Stimulated activated CD8-positive, alpha-beta memory T cell treated with anti-CD3 and anti-CD28 coated beads, Interleukin-15, amount 100 ng/mL, for 4 hours (primary cell): Measurements from ENCODE around the gene EBLN2.

Experiments used
- DNase-seq, 2 donors: peaks; one replicate each; pipeline ENCODE4 v3.0.0-alpha.2; 2020; ENCODE audit warnings: low read depth in 2 of 2

The EBLN2 gene

DNA sequence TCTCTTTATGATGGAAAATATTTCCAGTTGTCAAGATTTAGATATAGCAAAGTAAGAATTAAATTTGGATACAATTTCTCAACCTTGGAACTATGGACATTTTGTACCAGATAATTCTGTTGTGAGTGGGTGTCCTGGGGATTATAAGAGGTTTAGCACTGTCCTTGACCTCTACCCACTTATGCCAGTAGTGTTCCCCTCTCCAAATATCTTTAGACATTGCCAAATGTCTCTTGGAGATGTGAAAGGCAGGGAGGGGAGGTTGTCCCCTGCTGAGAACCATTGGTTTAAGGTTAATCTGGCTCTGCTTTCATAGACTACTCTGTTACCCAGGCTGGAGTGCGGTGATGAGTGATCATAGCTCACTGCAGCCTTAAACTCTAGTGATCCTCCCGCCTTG is at the start of gene EBLN2:
Gene EBLN2, plus strand, starts transcription at position 244 of the 400 bp plus-strand sequence. CDS start 423 bp downstream, outside the sequence.
- no peak for DNase-seq

DNA sequence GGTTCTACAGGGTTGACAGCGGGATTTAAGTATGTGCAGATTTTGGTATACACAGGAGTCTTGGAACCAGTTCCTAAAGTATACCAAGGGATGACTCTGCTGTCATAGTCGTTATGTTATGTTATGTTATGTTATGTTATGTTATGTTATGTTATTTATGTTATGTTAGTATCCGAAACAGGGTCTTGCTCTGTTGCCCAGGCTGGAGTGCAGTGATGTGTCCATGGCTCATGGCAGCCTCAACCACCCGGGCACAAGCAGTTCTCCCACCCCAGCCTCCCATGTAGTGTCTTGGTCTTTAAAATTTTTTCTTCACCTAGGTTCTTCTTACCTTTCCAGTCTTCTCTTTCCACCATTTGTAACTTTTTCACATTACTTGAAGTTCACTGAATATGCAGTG is 43.2 kb upstream of the EBLN2 start:
- DNase-seq, result no peak

DNA sequence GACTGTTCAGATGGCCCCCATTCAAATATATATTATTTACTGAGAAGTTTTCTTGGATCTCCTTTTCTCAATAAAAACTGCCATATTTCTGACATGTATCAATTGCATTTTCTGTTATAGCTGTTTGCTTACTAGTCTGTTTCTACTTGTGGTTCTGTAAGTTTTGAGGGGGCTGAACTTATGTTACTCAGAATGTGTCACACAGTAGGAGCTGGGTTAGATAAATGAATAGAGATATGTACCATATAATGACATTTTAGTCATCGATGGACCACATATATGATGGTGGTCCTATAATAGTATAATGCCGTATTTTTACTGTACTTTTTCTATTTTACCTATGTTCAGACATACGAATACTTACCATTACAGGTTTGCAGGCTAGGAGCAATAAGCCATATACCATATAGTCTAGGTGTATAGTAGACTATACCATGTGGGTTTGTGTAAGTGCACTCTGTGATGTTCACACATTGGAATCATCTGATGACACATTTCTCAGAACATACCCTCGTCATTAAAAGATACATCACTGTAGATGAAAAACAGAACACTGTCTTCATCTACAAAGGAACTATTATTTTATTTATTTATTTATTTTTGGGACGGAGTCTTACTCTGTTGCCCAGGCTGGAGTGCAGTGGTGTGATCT is 42.5 kb upstream of the EBLN2 start:
- DNase-seq, result no peak

DNA sequence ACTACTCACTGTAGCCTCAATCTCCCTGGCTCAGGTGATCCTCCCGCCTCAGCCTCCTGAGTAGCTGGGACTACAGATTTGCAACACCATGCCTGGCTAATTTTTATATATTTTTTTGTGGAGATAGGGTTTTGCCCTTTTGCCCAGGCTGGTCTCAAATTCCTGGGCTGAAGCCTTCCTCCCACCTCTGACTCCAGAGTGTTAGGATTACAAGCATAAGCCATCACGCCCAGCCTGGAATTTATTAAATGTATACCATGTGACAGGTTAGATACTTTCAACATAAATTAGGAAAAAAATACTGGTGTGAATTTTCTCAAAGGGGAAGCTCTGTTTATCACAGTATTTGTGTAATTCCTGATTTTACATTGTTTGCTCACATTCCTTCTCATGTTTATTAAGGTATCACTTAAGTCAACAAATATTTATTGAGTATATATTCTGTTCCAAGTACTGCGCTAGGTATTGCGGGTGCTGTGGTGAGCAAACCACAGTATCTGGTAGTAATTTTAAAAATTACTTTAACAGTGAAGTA is 40.1 kb upstream of the EBLN2 start:
- no peak for DNase-seq

DNA sequence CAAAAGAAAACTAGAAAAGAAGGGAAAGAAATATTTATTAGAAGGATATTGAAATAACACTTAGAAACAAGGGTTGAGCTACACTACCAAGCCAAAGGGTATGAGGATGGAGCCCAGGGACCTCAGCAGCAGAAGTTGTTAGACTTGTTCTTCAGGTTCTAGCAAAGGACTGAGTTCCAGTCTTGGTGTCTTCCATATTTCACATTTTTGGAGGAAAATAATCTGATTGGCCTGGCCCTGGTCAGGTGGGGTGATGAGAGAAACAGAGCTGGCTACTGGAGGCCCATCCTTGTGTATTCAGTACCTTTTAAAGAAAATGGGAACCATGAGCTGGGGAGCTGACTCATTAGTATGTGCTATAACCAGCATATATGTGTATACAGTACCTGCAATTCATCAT is 36.6 kb upstream of the EBLN2 start:
- DNase-seq, result no peak

DNA sequence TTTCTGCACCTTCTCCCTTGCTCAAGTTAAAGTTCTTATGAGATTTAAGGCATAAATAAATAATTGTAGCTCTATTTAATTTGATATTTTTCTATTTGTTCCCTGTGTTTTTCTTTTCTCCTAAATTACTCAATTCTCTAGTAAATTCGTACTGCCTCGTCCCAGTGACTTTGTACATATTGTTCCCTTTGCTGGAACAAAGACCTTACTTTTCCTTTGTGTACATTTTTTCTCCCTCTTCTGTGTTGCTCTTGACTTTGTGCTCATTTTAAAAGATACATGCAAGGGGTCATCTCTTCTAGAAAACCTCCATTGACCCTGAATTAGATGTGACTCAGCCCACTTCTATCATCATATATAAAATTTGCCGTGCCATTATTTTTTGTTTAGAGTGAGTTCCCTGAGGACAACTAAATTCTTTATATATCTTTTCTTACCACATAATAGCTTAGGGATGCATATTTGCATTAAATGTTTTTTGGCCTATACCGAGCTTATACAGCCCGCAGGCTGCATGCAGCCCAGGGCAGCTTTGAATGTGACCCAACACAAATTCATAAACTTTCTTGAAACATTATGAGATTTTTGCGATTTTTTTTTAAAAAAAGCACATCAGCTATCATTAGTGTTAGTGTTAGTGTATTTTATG is 35.2 kb upstream of the EBLN2 start:
- no peak for DNase-seq

DNA sequence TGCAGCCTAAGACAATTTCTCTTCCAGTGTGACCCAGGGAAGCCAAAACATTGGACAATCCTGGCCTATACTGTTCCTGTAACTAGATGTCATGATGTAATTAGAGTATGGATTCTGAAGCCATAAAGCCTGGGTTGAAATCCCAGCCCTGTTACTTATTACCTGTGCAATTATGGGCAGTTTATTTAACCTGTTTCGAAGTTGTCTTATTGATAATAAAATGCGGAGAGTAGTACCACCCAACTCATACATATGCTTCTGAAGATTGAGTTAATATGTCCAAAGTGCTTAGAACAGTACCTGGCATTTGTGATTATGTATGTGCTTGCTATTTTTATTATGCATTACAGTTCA is 34.7 kb upstream of the EBLN2 start:
- no peak for DNase-seq

DNA sequence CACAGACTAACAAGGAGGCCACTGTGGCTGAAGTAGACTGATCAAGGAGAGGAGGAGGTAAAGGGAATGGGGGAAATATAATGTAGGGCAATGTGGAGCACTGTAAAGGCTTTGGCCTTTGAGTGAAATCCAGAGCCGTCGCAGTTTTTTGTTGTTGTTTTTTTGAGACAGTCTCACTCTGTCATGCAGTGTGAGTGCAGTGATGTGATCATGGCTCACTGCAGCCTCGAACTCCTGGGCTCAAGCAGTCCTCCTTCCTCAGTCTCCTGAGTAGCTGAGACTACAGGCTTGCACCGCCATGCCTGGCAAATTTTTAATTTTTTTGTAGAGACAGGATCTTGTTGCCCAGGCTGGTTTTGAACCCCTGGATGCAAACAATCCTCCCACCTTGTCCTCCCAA is 32.7 kb upstream of the EBLN2 start:
- DNase-seq, result no peak

DNA sequence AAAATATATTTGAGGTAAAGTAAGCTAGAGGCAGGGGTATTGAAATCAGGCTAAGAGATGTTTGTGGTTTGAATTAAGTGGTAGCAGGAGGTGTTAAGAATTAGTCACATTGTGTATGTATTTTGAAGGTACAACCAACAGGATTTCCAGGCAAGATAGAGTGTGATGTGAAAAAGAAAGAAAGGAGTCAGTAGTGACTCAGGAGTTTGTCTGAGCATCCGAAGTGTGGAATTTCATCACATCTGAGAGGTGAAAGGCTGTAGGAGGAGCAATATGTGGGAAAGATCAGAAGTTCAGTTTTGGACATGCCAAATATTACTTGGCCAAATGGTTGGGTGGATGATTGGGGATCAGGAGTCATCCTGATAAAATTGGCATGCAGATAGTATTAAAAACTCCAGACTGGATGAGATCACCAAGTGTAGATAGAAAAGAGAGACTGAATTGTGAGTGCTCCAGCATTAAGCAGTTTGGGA is 32.1 kb upstream of the EBLN2 start:
- DNase-seq, result no peak

DNA sequence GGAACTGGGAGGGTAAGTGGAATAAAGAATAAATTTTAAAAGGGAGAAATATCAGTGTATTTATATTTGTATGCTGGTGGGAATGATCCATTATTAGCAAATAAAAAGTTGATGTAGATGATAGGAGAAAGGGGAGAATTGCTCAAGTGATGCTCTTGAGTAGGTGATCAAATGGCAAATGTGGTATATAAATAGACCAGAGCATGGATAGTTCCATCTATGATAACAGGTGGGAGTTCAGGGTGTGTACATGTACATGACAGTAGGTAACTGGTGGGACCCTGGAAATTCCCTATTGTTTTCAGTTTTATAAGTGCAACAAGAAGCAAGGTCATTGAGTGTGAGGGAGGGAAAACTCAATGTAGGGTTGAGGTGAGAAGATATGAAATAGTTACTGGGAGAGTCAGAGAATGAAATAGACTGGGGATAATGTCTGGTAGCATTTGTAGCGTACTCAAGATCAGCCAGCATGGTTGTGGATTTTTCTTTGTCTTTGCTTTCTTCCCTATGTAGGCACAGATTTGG is 31.3 kb upstream of the EBLN2 start:
- DNase-seq, result no peak

DNA sequence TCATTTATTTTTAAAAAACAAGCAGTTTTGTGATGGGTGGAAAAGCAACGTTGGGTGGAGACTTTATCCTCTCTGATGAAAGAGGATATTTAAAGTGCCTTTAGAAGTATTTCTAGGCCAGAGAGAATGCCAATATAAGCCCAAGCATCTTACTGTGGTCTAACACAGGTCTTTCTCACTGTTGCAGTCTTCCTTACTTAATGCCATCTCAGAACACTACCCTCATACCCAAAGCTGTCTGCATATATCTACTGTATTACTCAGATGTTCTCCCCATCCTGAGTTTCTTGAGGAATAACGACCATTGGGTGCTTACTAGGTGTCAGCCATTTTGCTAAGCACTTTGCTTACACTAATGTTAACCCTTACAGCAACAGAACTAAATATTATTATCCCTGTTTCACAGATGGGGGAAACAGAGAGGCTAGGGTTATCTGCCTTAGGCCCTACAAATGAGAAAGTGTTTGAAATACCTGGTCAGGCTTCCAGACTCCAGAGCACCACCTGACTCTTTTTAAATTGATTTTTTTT is 29.8 kb upstream of the EBLN2 start:
- no peak for DNase-seq

DNA sequence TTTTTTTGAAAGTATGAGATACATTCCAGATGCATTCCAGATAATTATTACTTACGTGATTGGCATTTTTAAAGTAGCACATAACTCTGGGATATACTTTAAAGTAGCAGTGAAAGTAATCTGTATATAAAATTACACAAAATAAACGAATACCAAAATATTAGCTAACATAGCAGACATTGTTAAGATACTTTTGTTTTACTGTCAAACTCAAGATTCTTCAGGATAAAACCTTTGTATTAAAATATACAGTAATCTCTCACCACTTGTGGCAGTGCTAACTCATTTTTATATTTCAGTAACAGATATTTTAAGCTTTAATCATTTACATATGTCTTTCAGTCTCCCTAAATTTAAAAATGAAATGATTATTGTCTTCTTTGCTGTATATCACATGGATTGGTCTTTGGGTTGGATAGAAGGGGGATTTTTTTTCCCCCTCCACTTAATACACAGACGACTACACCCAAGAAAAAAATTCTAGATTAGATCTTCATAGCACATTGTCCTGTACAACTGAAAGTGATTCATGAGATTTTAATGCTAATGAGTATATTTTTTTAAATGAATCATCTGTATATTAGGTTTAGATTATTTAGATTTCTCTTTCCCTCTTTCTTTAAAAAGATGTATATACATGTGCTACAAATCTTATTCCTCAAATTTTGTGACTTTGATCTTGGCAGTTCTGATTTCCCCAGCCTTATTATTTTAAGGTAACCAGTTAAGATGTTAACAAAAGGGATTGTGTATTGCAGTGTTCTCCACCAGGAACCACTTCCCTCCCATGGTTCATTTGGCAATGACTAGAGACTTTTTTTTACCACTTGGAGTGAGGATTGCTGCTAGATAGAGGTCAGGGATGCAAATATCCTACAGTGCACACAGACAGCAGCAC is 24.5 kb upstream of the EBLN2 start:
- DNase-seq, result no peak

DNA sequence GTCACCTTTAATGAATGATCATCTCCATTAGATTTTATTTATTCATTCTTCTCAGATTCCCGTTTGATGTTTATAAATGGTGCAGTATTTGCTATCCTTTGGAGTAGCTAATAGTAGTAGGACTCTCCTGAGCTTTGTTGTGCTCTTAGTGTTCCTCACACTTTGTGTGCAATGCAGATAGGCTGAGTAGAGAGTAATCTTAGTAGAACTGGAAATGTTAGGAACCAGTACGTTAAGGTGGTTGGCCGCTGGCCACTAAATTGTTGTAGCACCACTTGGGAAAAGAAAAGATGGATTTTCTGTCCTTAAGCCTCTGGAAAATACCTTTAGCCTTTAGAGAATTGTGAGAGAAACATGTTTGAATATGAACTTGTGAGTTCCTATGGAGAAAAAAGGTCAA is 19.9 kb upstream of the EBLN2 start:
- no peak for DNase-seq

DNA sequence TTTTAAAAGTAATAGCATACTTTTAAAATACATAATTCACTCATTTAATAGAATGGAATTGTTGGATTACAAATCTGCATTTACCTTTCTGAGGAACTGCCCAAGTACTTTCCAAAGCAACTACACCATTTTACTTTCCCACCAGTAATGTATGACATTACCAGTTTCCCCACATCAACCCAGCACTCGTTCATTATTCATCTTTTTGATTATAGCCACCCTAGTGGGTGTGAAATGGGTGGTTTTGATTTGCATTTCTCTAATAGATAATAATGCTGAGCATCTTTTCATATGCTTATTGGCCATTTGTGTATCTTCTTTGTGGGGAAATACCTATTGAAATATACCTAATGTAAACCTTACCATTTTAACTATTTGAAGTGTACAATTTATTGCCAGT is 18.0 kb upstream of the EBLN2 start:
- no peak for DNase-seq

DNA sequence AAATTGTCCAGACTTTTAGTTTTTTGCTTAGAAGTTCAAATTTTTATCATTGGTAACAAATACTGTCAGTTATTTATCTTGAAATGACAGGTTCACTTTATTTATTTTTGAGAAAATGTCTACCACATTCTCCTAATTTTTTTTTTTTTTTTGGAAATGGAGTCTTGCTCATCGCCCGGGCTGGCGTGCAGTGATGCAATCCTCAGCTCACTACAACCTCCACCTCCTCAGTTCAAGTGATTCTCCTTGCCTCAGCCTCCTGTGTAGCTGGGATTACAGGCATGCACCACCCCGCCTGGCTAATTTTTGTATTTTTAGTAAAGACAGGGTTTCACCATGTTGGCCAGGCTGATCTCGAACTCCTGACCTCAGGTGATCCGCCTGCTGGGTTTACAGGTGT is 16.1 kb upstream of the EBLN2 start:
- no peak for DNase-seq

DNA sequence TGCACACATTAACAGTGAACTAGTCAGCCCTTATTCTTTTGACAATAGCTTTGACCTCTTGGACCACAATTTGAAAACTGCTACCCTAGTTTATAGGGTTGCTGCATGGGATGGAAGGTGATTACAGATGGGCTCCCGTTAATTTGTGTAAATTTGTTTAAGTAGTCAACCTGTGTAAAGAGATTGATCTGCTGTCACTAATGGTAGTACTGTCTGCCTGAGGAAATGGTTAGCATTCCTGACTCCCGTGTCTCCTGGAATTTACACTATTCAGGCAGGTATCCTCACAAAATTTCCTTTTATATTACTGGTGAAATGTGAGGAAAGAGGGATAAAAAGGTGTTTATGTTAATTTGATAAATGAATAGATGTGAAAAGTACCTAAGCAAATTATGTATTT is 15.3 kb upstream of the EBLN2 start:
- DNase-seq, result no peak

DNA sequence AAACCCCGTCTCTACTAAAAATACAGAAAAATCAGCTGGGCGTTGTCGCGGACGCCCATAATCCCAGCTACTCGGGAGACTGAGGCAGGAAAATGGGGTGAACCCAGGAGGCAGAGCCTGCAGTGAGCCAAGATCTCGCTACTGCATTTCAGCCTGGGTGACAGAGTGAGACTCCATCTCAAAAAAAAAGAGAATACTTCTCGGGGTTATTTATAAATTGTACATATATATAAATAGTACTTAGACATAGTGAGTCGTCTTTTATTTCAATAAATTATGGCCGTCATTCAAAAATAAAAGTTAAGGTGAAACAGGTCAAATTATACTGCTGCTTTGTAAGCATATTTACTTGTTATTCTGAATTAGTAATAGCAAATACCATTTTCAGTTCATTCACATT is 12.1 kb upstream of the EBLN2 start:
- DNase-seq, result no peak

DNA sequence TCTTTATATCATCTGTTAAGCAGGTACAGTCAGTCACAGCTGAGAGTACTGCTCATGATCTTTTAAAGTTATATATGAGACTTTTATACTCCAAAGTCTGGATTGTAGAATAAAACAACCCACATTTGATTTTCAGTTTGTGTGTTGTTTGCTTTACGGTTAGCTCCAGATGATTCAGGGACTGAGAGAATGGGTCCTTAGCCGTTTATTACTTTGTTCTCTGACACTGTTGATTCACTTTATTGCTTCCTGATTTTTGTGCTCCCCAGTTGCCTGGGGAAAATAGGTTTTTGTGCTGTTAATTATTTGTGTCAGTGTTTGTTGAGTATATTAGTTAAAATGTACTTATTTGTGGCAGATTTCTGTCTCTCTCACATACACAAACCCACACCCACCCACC is 8.6 kb upstream of the EBLN2 start:
- no peak for DNase-seq

DNA sequence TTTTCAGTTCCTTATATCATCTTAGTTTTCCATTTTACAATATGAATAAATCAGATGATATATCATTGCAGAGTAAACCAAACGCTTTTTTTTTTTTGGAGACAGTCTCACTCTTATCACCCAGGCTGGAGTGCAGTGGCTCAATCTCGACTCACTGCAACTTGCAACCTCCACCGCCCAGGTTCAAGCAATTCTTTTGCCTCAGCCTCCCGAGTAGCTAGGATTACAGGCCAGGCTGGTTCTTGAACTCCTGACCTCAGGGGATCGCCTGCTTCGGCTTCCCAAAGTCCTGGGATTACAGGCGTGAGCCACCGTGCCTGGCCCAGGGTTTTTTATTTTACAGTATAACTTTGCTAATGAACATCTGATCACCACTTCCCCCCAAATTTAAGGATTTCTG is 5.9 kb upstream of the EBLN2 start:
- no peak for DNase-seq

DNA sequence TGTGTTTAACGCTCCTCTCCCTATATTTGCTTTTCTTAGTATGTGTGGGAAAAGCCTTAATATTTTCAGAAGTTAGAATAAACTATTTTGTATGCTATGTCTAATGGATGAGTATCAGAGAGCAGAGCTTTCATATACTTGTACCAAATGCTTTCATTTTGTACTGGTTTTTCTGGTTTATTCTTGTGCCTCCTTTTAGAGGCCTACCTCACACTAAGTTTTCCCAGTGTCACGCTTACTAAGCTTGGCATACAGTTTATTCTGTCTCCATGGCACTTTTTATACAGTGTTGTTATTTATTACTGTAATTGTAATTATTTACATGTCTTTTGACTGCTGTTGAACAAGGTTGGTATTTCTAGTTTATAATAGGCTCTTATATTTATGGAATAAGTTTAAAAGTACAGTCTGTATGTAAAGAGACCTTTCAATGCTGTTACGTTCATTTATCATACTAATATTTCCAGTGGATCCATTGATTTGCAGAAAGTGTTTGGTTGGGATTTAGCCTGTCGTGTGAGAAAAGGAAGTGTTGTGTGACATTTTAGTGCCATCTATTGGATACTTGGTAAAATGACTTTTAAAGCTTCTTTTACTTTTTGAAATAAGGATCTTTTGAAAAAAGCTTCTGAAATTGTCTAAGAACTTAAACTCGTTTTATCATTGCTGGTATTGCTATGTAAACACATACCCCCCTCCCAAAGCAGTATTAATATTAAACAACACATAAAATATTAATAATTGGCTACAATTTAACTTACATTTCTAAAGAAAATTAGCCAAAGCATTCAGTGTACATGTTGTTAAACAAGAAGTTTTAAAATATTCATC is 5.2 kb upstream of the EBLN2 start:
- no peak for DNase-seq

DNA sequence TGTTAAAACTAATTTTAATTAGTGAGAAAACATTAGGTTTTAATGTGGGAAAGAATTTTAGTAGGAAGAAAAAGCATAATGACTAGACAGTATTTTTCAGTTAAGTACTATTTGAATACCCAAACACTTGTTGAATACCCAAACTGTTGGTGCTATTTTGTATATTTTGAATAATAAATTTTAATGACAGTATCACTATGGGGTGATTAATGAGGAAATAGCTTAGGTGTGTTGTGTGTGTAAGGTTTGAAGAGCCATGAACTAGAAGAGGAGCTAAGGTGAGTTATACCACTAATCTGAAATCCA is 4.7 kb upstream of the EBLN2 start:
- no peak for DNase-seq
